HepG2 (cell line): Measurements from ENCODE around the gene BNIP1. TPM values are rescaled to one million over a fixed set of nuclear protein-coding genes. Genes with fewer than 3 reads are reported as not detected.
A peak's percentile ranks its signal among the peaks of the same experiment; 100 is the strongest.

Experiments
- ATF5 ChIP-seq: sonication (generic); formaldehyde crosslinking; IDR thresholded peaks from 2 replicates; pipeline ENCODE4 v1.4.0; 2020; ENCODE audit warnings: mild to moderate bottlenecking, low read depth, missing genetic modification reagents
- CHD4 ChIP-seq: fragments of 200-600 bp; sonication (generic); IDR thresholded peaks from 2 replicates; pipeline ENCODE4 v1.7.0; 2017; ENCODE audit warnings: mild to moderate bottlenecking, low read length, borderline replicate concordance
- CTCF ChIP-seq: sonication (generic); formaldehyde crosslinking; IDR thresholded peaks from 2 replicates; pipeline ENCODE4 v1.5.0; 2020; ENCODE audit warnings: mild to moderate bottlenecking, missing genetic modification reagents, moderate library complexity
- DMAP1 ChIP-seq: IDR thresholded peaks from 2 replicates; pipeline ENCODE4 v1.6.1; 2016
- FOXA3 ChIP-seq: IDR thresholded peaks from 2 replicates; pipeline ENCODE4 v1.6.1; 2016; ENCODE audit warnings: missing genetic modification reagents, missing compliant biosample characterization
- GRHL1 ChIP-seq: sonication (generic); formaldehyde crosslinking; conservative IDR thresholded peaks from 2 replicates; pipeline ENCODE4 v1.8.0; 2022; ENCODE audit warnings: missing genetic modification reagents
- HDAC2 ChIP-seq: sonication (generic); formaldehyde crosslinking; IDR thresholded peaks from 2 replicates; pipeline ENCODE4 v1.4.0; 2020; ENCODE audit warnings: missing genetic modification reagents
- REPIN1 ChIP-seq: sonication (generic); formaldehyde crosslinking; IDR thresholded peaks from 2 replicates; pipeline ENCODE4 v1.8.0; 2022; ENCODE audit warnings: missing genetic modification reagents, low read depth, mild to moderate bottlenecking, borderline replicate concordance
- TBX2 ChIP-seq: sonication (generic); formaldehyde crosslinking; IDR thresholded peaks from 2 replicates; pipeline ENCODE4 v1.5.0; 2020; ENCODE audit warnings: missing genetic modification reagents, mild to moderate bottlenecking, borderline replicate concordance
- TCF7 ChIP-seq: sonication (generic); IDR thresholded peaks from 2 replicates; pipeline ENCODE4 v1.6.1; 2016; ENCODE audit warnings: antibody characterized with exemption, low read depth
- ZMYM4 ChIP-seq: sonication (generic); formaldehyde crosslinking; IDR thresholded peaks from 2 replicates; pipeline ENCODE4 v1.8.1; 2023; ENCODE audit warnings: mild to moderate bottlenecking, missing genetic modification reagents
- ZNF121 ChIP-seq: sonication (generic); formaldehyde crosslinking; IDR thresholded peaks from 2 replicates; pipeline ENCODE4 v1.5.0; 2020; ENCODE audit warnings: mild to moderate bottlenecking, missing genetic modification reagents
- ZNF142 ChIP-seq: sonication (generic); formaldehyde crosslinking; IDR thresholded peaks from 2 replicates; pipeline ENCODE4 v1.4.0; 2020; ENCODE audit warnings: missing genetic modification reagents
- ZNF232 ChIP-seq: sonication (generic); formaldehyde crosslinking; IDR thresholded peaks from 2 replicates; pipeline ENCODE4 v1.4.0; 2020; ENCODE audit warnings: missing genetic modification reagents, borderline replicate concordance
- ZNF317 ChIP-seq: sonication (generic); formaldehyde crosslinking; IDR thresholded peaks from 2 replicates; pipeline ENCODE4 v1.5.0; 2020; ENCODE audit warnings: mild to moderate bottlenecking, missing genetic modification reagents
- ZNF329 ChIP-seq: sonication (generic); formaldehyde crosslinking; IDR thresholded peaks from 2 replicates; pipeline ENCODE4 v1.9.0; 2021; ENCODE audit warnings: low read depth, mild to moderate bottlenecking, missing genetic modification reagents
- ZNF430 ChIP-seq: sonication (generic); formaldehyde crosslinking; IDR thresholded peaks from 2 replicates; pipeline ENCODE4 v1.9.0; 2021; ENCODE audit warnings: mild to moderate bottlenecking, missing genetic modification reagents
- polyA plus RNA-seq, 8 experiments: library from polyadenylated mRNA; depleted of rRNA in 3 of 8; stranded (reverse) in 7 of 8; unstranded in 1 of 8; fragments of >200 nt; fragmentation: Illumina TruSeq in 4 of 8; extraction: Trizol in 4 of 8; gene quantifications; 2 replicates each; pipeline versions ENCODE4 v1.2.1 to v1.2.3, GENCODE V29; 2011 to 2016; ENCODE audit warnings: low read depth in 4 of 8, missing spikeins in 1 of 8, mixed read lengths in 1 of 8; ENCODE audit not compliant: insufficient read depth in 1 of 8
- total RNA-seq, 5 experiments: library from RNA; depleted of rRNA; stranded (reverse); fragments of >200 nt; fragmentation: Illumina TruSeq; extraction: Trizol; gene quantifications; 2 replicates each; pipeline ENCODE4 v1.2.3, GENCODE V29; 2016; ENCODE audit warnings: low read depth in 1 of 5
- TF ChIP-seq, protein P1 (sequence below): IDR thresholded peaks from 2 replicates; pipeline ENCODE4 v1.6.1; 2016

Gene BNIP1
- total and polyA plus RNA-seq, 2 of the 13 experiments (the other 11 are each of a cell fraction or from before 2014, with no cell fraction given): 13.2 to 16.9 TPM

- TF ChIP-seq ZNF142: 0 out of 2 replicates have a peak, but pooled peaks have one; percentile 15
- 0 out of 2 replicates have a peak, but pooled peaks have one; percentile 39 for TF ChIP-seq ZNF232
- no peak for TF ChIP-seq CHD4
- TF ChIP-seq CTCF (CRISPR knock-in tag): peak; percentile 73
- TF ChIP-seq, protein P1, sequence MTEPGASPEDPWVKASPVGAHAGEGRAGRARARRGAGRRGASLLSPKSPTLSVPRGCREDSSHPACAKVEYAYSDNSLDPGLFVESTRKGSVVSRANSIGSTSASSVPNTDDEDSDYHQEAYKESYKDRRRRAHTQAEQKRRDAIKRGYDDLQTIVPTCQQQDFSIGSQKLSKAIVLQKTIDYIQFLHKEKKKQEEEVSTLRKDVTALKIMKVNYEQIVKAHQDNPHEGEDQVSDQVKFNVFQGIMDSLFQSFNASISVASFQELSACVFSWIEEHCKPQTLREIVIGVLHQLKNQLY (CRISPR knock-in tag): peak; percentile 20; the same call in 1 of the 2 replicates
- TF ChIP-seq GRHL1 (CRISPR knock-in tag): no peak
- 0 out of 2 replicates have a peak, but pooled peaks have one; percentile 12 for TF ChIP-seq ZMYM4 (CRISPR knock-in tag)
- TF ChIP-seq DMAP1 (CRISPR knock-in tag): no peak
- TF ChIP-seq ATF5 (CRISPR knock-in tag): 0 out of 2 replicates have a peak, but pooled peaks have one; percentile 1
- TF ChIP-seq ZNF329 (CRISPR knock-in tag): peak; percentile 99
- 0 out of 2 replicates have a peak, but pooled peaks have one; percentile 24 for TF ChIP-seq ZNF430
- peak; percentile 45; the same call in 1 of the 2 replicates for TF ChIP-seq REPIN1 (CRISPR knock-in tag)
- peak; percentile 77 for TF ChIP-seq TCF7
- TF ChIP-seq TBX2 (CRISPR knock-in tag): peak; percentile 55; the same call in 1 of the 2 replicates
- TF ChIP-seq HDAC2 (CRISPR knock-in tag): peak; percentile 48; the same call in 1 of the 2 replicates
- TF ChIP-seq ZNF317: 0 out of 2 replicates have a peak, but pooled peaks have one; percentile 33
- TF ChIP-seq FOXA3 (CRISPR knock-in tag): peak; percentile 25
- TF ChIP-seq ZNF121 (CRISPR knock-in tag): 0 out of 2 replicates have a peak, but pooled peaks have one; percentile 20
Observed at GRCh38 chr5:173196133-173196952, 52.0 kb downstream of the BNIP1 start (continued).
